Activated naive CD8-positive, alpha-beta T cell treated with anti-CD3 and anti-CD28 coated beads for 36 hours (primary cell): Measurements from ENCODE around the gene FYN. TPM values are rescaled to one million over a fixed set of nuclear protein-coding genes. Genes with fewer than 3 reads are reported as not detected.
A peak's percentile ranks its signal among the peaks of the same experiment; 100 is the strongest.

Experiments
- DNase-seq: peaks from one replicate; pipeline ENCODE4 v3.0.0; 2021
- H3K27ac Mint-ChIP-seq: one replicate; pipeline ENCODE4 v1.8.0; 2022; ENCODE audit warnings: mild to moderate bottlenecking, moderate library complexity, mixed read lengths
- H3K27me3 Mint-ChIP-seq: one replicate; pipeline ENCODE4 v1.8.0; 2022; ENCODE audit warnings: mild to moderate bottlenecking, mixed read lengths
- H3K36me3 Mint-ChIP-seq: one replicate; pipeline ENCODE4 v1.8.0; 2021; ENCODE audit warnings: mild to moderate bottlenecking, mixed read lengths
- H3K4me1 Mint-ChIP-seq: one replicate; pipeline ENCODE4 v1.8.0; 2021; ENCODE audit warnings: mixed read lengths
- H3K4me3 Mint-ChIP-seq: one replicate; pipeline ENCODE4 v1.8.0; 2022; ENCODE audit warnings: mild to moderate bottlenecking, moderate library complexity, mixed read lengths
- H3K9me3 Mint-ChIP-seq: one replicate; pipeline ENCODE4 v1.8.0; 2022; ENCODE audit warnings: mixed read lengths
- total RNA-seq, 2 experiments: library from RNA; stranded (reverse); gene quantifications; one replicate each; pipeline ENCODE4 v1.2.3, GENCODE V29; 2021

Gene FYN
- total RNA-seq, 2 experiments from 2014 or later = 390 to 395 TPM

- no peak for DNase-seq
- no peaks in the 10 kb centered on the region for H3K9me3 Mint-ChIP-seq
- no peaks in the 10 kb centered on the region for H3K27me3 Mint-ChIP-seq
- peaks cover 58% of the 10 kb centered on the region for H3K4me1 Mint-ChIP-seq
- peak overlapping the region; percentile 93 for H3K27ac Mint-ChIP-seq
- peaks cover 53% of the 10 kb centered on the region for H3K36me3 Mint-ChIP-seq
- peak overlapping the region; percentile 95 for H3K4me3 Mint-ChIP-seq
Observed at GRCh38 chr6:111870051-111870741, 3.1 kb downstream of the FYN start.

- H3K27me3 Mint-ChIP-seq = no peaks in the 10 kb centered on the region
- DNase-seq = no peak
- peaks cover 73% of the 10 kb centered on the region for H3K36me3 Mint-ChIP-seq
- peak overlapping the region; percentile 51 for H3K4me3 Mint-ChIP-seq
- H3K9me3 Mint-ChIP-seq = no peaks in the 10 kb centered on the region
- H3K4me1 Mint-ChIP-seq = peaks cover 80% of the 10 kb centered on the region
- H3K27ac Mint-ChIP-seq = peak overlapping the region; percentile 86
Observed at GRCh38 chr6:111866857-111867256, 6.4 kb downstream of the FYN start.

- H3K4me1 Mint-ChIP-seq = peaks cover 88% of the 10 kb centered on the region
Observed at GRCh38 chr6:111865909-111866546, 7.2 kb downstream of the FYN start.

GRCh38 chr6:111865049-111865585 lies 8.1 kb downstream of the FYN start:
- Mint-ChIP-seq H3K27me3 (no peaks in the 10 kb centered on the region), H3K4me1 (peaks cover 93% of the 10 kb centered on the region), H3K36me3 (peaks cover 75% of the 10 kb centered on the region), H3K27ac (peak overlapping the region; percentile 86), H3K9me3 (no peaks in the 10 kb centered on the region), H3K4me3 (peak overlapping the region; percentile 51)
- DNase-seq = no peak

More at GRCh38 chr6:111865909-111866546, 7.2 kb downstream of the FYN start:
- no peaks in the 10 kb centered on the region for H3K27me3 Mint-ChIP-seq
- H3K9me3 Mint-ChIP-seq = no peaks in the 10 kb centered on the region
- H3K4me3 Mint-ChIP-seq = peak overlapping the region; percentile 51
- no peak for DNase-seq
- H3K27ac Mint-ChIP-seq = peak overlapping the region; percentile 86
- peaks cover 74% of the 10 kb centered on the region for H3K36me3 Mint-ChIP-seq

- DNase-seq = no peak
- Mint-ChIP-seq H3K4me1 (peaks cover 93% of the 10 kb centered on the region), H3K27me3 (no peaks in the 10 kb centered on the region), H3K36me3 (peaks cover 75% of the 10 kb centered on the region), H3K4me3 (peak overlapping the region; percentile 51), H3K27ac (peak overlapping the region; percentile 86), H3K9me3 (no peaks in the 10 kb centered on the region)
Observed at GRCh38 chr6:111864138-111865048, 8.9 kb downstream of the FYN start.

- Mint-ChIP-seq H3K4me3 (no peak overlapping the region), H3K27ac (peak overlapping the region; percentile 51), H3K36me3 (peaks cover 68% of the 10 kb centered on the region)
Observed at GRCh38 chr6:111862741-111863140, 10.5 kb downstream of the FYN start.

GRCh38 chr6:111862314-111862713 lies 10.9 kb downstream of the FYN start:
- peaks cover 64% of the 10 kb centered on the region for H3K36me3 Mint-ChIP-seq
- H3K27ac Mint-ChIP-seq = peak overlapping the region; percentile 66
- H3K9me3 Mint-ChIP-seq = no peaks in the 10 kb centered on the region
- H3K27me3 Mint-ChIP-seq = no peaks in the 10 kb centered on the region
- H3K4me3 Mint-ChIP-seq = peak overlapping the region; percentile 22
- peaks cover 94% of the 10 kb centered on the region for H3K4me1 Mint-ChIP-seq
- no peak for DNase-seq

More at GRCh38 chr6:111862741-111863140, 10.5 kb downstream of the FYN start:
- DNase-seq = no peak
- Mint-ChIP-seq H3K4me1 (peaks cover 94% of the 10 kb centered on the region), H3K27me3 (no peaks in the 10 kb centered on the region), H3K9me3 (no peaks in the 10 kb centered on the region)

- DNase-seq = no peak
- no peaks in the 10 kb centered on the region for H3K27me3 Mint-ChIP-seq
- H3K4me3 Mint-ChIP-seq = peak overlapping the region; percentile 16
- peaks cover 96% of the 10 kb centered on the region for H3K4me1 Mint-ChIP-seq
- peaks cover 61% of the 10 kb centered on the region for H3K36me3 Mint-ChIP-seq
- peak overlapping the region; percentile 62 for H3K27ac Mint-ChIP-seq
- H3K9me3 Mint-ChIP-seq = no peaks in the 10 kb centered on the region
Observed at GRCh38 chr6:111861431-111861885, 11.8 kb downstream of the FYN start.

GRCh38 chr6:111858347-111858746 lies 14.9 kb downstream of the FYN start:
- no peak for DNase-seq
- Mint-ChIP-seq H3K9me3 (no peaks in the 10 kb centered on the region), H3K4me1 (peaks cover 91% of the 10 kb centered on the region), H3K36me3 (peaks cover 60% of the 10 kb centered on the region), H3K4me3 (peak overlapping the region; percentile 51), H3K27ac (peak overlapping the region; percentile 82), H3K27me3 (no peaks in the 10 kb centered on the region)

GRCh38 chr6:111857674-111858337 lies 15.4 kb downstream of the FYN start:
- H3K27ac Mint-ChIP-seq = peak overlapping the region; percentile 82
- no peak for DNase-seq
- H3K9me3 Mint-ChIP-seq = no peaks in the 10 kb centered on the region
- H3K4me1 Mint-ChIP-seq = peaks cover 93% of the 10 kb centered on the region
- H3K27me3 Mint-ChIP-seq = no peaks in the 10 kb centered on the region
- H3K36me3 Mint-ChIP-seq = peaks cover 64% of the 10 kb centered on the region
- H3K4me3 Mint-ChIP-seq = peak overlapping the region; percentile 51

- Mint-ChIP-seq H3K4me1 (peaks cover 91% of the 10 kb centered on the region), H3K27ac (peak overlapping the region; percentile 18), H3K27me3 (no peaks in the 10 kb centered on the region), H3K36me3 (peaks cover 60% of the 10 kb centered on the region), H3K4me3 (no peak overlapping the region), H3K9me3 (no peaks in the 10 kb centered on the region)
- no peak for DNase-seq
Observed at GRCh38 chr6:111855753-111856152, 17.5 kb downstream of the FYN start.

GRCh38 chr6:111854683-111855082 lies 18.6 kb downstream of the FYN start:
- no peak overlapping the region for H3K4me3 Mint-ChIP-seq
- H3K9me3 Mint-ChIP-seq = no peaks in the 10 kb centered on the region
- peaks cover 91% of the 10 kb centered on the region for H3K4me1 Mint-ChIP-seq
- H3K27me3 Mint-ChIP-seq = no peaks in the 10 kb centered on the region
- peaks cover 58% of the 10 kb centered on the region for H3K36me3 Mint-ChIP-seq
- H3K27ac Mint-ChIP-seq = no peak overlapping the region
- no peak for DNase-seq

GRCh38 chr6:111852725-111853124 lies 20.5 kb downstream of the FYN start:
- H3K27ac Mint-ChIP-seq = peak overlapping the region; percentile 13
- no peak overlapping the region for H3K4me3 Mint-ChIP-seq
- H3K36me3 Mint-ChIP-seq = peaks cover 59% of the 10 kb centered on the region
- H3K9me3 Mint-ChIP-seq = no peaks in the 10 kb centered on the region
- H3K27me3 Mint-ChIP-seq = no peaks in the 10 kb centered on the region
- H3K4me1 Mint-ChIP-seq = peaks cover 80% of the 10 kb centered on the region
- DNase-seq = no peak

- Mint-ChIP-seq H3K27ac (peak overlapping the region; percentile 40), H3K27me3 (no peaks in the 10 kb centered on the region), H3K36me3 (peaks cover 65% of the 10 kb centered on the region), H3K4me1 (peaks cover 60% of the 10 kb centered on the region), H3K9me3 (no peaks in the 10 kb centered on the region), H3K4me3 (no peak overlapping the region)
- DNase-seq = no peak
Observed at GRCh38 chr6:111850295-111850937, 22.8 kb downstream of the FYN start.
